GM12865 (cell line): ENCODE results near the gene HBD.
"Not testable (repeated sequence)": the region's sequence is repeated elsewhere in the genome, so short reads cannot be mapped to it uniquely, and the experiment has no call there.

Experiments used
- DNase-seq: peaks from one replicate; pipeline ENCODE4 v3.0.0; 2010; ENCODE audit warnings: low read depth
- H3K4me3 ChIP-seq: 2 replicates; pipeline ENCODE4 v1.5.1; 2011; ENCODE audit warnings: mild to moderate bottlenecking, low read depth, low read length, control low read depth
- TF ChIP-seq, protein P1 (sequence below): IDR thresholded peaks from 2 replicates; pipeline ENCODE4 v1.5.1; 2011; ENCODE audit warnings: low read length, control low read depth, low read depth, inconsistent platforms; ENCODE audit not compliant: insufficient read depth; ENCODE audit errors: missing control alignments

The HBD gene

DNA sequence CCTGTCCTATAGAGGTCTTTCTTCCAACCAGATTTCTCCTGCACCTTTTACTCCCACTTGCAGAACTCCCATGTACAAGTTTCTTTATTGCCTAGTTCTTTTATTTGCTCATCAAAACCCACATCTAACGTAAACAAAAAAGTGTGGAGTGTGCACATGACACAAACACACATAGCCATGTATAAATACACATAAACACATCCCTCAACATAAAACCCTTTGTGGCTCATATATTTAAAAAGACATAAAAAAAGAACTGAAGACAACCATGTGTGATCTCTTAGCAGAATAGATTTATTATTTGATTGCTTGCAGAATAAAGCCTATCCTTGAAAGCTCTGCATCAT, 18.6 kb upstream of the HBD start:
- DNase-seq: no peak
- TF ChIP-seq, protein P1, sequence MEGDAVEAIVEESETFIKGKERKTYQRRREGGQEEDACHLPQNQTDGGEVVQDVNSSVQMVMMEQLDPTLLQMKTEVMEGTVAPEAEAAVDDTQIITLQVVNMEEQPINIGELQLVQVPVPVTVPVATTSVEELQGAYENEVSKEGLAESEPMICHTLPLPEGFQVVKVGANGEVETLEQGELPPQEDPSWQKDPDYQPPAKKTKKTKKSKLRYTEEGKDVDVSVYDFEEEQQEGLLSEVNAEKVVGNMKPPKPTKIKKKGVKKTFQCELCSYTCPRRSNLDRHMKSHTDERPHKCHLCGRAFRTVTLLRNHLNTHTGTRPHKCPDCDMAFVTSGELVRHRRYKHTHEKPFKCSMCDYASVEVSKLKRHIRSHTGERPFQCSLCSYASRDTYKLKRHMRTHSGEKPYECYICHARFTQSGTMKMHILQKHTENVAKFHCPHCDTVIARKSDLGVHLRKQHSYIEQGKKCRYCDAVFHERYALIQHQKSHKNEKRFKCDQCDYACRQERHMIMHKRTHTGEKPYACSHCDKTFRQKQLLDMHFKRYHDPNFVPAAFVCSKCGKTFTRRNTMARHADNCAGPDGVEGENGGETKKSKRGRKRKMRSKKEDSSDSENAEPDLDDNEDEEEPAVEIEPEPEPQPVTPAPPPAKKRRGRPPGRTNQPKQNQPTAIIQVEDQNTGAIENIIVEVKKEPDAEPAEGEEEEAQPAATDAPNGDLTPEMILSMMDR: no peak
- no peak overlapping the region for H3K4me3 ChIP-seq

DNA sequence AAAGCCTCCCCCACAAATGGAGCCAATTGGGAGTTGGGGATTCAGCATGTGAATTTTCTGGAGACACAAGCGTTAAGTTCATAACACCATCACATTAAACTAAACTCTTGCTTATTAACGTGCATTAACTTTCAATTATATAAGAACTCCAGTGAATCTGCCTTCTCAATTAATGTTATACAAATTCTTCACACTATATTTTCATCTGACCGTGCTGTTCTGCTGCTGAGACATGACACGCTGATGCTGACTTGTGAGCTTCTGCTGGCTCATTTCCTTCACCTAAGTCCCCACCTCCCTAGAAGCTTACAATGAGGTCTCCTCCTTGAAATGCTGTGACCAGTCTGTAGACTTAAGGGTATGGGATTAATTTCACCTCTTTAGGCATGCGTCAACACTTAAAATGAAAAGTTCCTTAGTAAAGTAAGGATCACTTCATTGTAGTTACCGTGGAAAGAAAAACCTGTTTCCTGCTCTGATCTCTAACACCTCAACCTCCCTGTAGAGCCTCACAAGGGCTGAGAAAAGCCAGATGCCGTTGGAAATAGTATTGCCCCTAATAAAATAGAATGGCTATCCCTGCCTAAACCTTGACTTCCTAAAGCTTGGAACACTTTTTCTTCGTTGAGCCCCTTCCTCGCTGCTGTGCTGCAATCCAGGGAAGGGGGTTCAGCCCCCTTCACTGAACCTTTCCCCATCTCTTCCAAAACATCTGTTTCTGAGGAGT, 18.1 kb upstream of the HBD start:
- no peak for DNase-seq
- no peak overlapping the region for H3K4me3 ChIP-seq
- TF ChIP-seq, protein P1: no peak

DNA sequence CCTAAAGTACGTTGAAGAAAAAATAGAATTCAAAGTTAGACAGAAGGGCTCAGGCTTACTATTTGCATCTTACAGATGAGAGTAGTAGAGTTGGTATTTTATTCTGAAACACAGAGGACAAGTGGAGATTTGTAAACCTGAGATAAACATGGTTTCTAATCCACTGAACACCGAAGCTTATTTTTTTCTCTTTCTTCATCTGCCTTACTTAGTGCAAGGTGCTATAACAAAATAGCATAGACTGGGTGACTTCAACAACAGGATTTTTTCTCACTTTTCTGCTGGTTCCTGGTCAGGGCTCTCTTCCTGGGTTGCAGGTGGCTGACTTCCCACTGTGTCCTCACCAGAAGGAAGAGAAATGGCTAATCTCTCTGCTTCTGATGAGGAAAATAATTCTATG, 17.5 kb upstream of the HBD start:
- no peak overlapping the region for H3K4me3 ChIP-seq
- TF ChIP-seq, protein P1: no peak
- DNase-seq: no peak

DNA sequence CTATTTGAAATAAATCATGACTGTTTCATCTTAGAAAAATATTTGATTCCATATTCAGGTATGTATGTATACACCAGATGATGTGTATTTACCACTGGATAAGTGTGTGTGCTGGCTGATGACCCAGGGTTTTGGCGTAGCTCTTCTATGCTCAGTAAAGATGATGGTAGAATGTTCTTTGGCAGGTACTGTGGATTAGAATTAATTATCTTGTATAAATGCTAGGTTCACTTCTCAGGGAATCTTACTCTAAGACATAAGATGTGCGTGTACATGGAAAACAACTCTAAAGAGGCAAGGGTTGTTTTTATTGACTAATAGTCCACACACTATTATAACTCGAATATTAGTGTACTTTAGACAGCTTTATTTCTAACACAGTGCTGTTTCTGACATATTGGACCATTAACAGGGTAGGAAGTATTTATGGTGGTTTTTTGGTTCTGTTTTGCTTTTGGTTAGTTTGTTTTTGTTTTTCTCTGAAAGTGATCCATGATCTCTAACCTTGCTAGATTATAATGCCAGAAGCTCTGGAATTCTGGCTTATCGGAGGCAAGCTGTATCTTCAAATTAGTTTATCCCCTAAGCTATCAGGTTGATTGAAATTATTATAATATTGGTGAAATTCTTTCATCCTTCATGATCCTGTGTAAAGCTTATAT, 16.4 kb upstream of the HBD start:
- TF ChIP-seq, protein P1: no peak
- DNase-seq: no peak

DNA sequence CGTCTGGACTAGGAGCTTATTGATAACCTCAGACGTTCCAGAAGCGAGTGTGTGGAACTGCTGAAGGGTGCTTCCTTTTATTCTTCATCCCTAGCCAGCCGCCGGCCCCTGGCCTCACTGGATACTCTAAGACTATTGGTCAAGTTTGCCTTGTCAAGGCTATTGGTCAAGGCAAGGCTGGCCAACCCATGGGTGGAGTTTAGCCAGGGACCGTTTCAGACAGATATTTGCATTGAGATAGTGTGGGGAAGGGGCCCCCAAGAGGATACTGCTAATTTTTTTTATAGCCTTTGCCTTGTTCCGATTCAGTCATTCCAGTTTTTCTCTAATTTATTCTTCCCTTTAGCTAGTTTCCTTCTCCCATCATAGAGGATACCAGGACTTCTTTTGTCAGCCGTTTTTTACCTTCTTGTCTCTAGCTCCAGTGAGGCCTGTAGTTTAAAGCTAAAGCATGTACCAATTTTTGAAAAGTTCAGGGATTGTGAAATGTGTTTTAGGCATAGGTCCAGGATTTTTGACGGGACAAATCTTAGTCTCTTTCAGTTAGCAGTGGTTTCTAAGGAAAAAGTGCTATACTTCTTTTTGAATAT, 15.6 kb upstream of the HBD start, which contains the start of gene HBG1:
TSS of gene HBG1 (minus strand) at position 51 of the 590 bp plus-strand sequence. CDS start 53 bp downstream, outside the sequence.
- not testable (repeated sequence) for H3K4me3 ChIP-seq, DNase-seq

More for the DNA sequence above, 16.4 kb upstream of the HBD start:
- H3K4me3 ChIP-seq: no peak overlapping the region

DNA sequence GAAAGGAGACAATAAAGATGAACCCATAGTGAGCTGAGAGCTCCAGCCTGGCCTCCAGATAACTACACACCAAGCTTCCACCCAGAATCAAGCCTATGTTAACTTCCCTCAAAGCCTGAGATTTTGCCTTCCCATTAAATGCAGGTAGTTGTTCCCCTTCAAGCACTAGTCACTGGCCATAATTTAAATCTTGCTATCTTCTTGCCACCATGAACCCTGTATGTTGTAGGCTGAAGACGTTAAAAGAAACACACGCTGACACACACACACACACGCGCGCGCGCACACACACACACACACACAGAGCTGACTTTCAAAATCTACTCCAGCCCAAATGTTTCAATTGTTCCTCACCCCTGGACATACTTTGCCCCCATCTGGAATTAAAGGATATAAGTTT, 14.2 kb upstream of the HBD start:
- DNase-seq: not testable (repeated sequence)

DNA sequence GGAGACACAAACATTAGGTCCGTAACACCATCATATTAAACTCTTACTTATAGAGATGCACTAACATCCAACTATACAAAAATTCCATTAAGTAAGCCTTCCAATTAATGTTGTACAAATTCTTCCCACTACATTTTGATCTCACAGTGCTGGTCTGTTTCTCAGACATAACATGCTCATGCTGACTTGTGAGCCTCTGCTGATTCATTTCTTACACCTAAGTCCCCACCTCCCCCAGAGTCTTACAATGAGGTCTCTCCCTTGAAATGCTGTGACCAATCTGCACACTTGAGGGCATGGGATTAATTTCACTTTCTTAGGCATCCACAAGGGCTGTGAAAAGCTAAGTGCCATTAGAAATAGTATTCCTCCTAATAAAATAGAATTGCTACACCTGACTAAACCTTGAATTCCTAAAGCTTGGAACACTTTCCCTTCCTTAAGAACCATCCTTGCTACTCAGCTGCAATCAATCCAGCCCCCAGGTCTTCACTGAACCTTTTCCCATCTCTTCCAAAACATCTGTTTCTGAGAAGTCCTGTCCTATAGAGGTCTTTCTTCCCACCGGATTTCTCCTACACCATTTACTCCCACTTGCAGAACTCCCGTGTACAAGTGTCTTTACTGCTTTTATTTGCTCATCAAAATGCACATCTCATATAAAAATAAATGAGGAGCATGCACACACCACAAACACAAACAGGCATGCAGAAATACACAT, 13.3 kb upstream of the HBD start:
- no peak for DNase-seq

More for the DNA sequence above, 14.2 kb upstream of the HBD start:
- H3K4me3 ChIP-seq: not testable (repeated sequence)

More for the DNA sequence above, 13.3 kb upstream of the HBD start:
- no peak overlapping the region for H3K4me3 ChIP-seq
- TF ChIP-seq, protein P1: no peak
